CD4-positive, alpha-beta T cell treated with Interleukin-2 at 100 ng/mL for 4 hours (primary cell): Measurements from ENCODE around the gene GPLD1.

Experiments
- DNase-seq: peaks from one replicate; pipeline ENCODE4 v3.0.0-alpha.2; 2020; ENCODE audit warnings: low spot score

The GPLD1 gene

GRCh38 chr6:24382220-24382540, 107.2 kb downstream of the GPLD1 start:
- DNase-seq, result no peak

DNA sequence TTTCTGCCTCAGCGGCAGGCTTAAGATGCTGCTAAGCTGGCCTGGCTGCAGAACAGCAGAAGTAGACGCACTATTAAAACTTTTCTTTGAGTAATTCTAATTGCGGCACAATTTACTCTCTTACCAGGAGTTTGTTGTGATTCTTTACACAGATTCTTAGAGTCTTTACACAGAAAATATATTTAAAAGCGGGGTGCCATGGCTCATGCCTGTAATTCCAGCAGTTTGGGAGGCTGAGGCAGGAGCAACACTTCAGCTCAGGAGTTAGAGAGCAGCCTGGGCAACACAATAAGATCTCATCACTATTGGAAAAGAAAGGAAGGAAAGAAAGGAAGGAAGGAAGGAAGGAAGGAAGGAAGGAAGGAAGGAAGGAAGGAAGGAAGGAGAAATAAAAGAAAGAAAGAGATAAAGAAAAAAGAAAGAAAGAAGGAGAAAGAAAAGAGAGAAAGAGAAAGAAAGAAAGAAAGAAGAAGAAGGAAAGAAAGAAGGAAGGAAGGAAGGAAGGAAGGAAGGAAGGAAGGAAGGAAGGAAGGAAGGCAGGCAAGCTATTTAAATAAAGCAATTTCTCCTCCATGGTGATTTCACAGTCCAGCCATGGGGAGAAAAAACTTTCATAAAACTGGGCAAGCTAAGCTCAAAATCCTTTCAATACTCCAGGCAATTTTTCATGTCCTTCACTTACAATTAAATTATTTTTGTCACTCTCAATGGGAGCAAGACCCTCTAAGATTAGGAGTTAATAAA, 107.7 kb downstream of the GPLD1 start:
- DNase-seq, result no peak

DNA sequence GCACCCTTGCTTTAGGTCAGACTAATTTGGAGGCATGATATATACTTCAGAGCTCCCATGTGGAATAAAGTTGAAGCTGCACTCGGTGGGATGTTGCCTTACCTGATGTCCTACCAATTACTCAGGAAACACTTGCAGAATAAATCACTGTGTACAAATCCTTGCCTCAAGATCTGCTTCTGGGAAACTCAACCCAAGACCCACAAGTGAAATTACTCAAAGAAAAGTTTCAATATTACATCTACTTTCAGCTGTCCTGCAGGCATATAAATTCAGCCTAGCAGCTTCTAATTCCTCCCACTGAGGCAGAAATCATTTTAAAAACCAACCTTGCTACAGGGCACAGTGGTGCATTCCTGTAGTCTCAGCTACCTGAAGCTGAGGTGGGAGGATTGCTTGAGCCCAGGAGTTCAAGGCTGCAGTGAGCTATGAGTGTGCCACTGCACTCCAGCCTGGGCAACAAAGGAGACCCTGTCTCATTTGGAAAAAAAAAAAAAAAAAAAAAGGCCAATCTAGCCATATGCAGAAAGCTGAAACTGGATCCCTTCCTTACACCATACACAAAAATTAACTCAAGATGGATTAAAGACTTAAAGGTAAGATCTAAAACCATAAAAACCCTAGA, 110.8 kb downstream of the GPLD1 start:
- DNase-seq, result no peak
